Stimulated activated CD4-positive, alpha-beta T cell treated with anti-CD3 and anti-CD28 coated beads, Interleukin-12 subunit alpha, Interleukin-12 subunit beta, amount 100 ng/mL, for 48 hours (primary cell): ENCODE data around the gene TAS2R14.
A peak's percentile ranks its signal among the peaks of the same experiment; 100 is the strongest.

ENCODE experiments used
- DNase-seq, 3 donors: peaks; one replicate each; pipeline ENCODE4 v3.0.0-alpha.2; 2020; ENCODE audit warnings: low read depth in 2 of 3, low spot score in 1 of 3

The TAS2R14 gene

DNA sequence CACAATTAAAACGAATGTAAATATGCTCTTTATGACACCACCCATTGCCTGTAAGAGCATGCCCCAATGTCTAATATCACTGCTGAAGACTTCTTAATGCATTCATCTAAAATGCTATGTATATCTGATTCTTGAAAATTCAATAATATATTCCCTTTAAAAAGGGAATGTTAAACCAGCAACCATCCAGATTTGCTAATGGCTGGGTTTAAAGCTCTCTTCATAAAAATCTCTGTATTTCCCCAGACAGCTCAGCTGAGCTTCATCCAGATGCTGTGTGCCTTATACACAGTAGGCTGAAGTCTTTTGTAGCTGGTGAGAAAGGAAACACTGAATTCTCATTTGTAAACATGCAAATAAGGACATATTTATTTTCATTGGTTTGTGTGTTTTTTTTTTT is at the start of gene TAS2R14:
Gene TAS2R14, minus strand, starts transcription at position 101 of the 400 bp plus-strand sequence. Its CDS starts 56 bp downstream, at position 45.
- DNase-seq, result no peak

- DNase-seq, result no peak
These were observed 47.7 kb upstream of the TAS2R14 start, which contains the start of gene TAS2R50 for GRCh38 chr12:10986812-10987211. TAS2R50 (minus strand) TSS chr12:10986912; CDS start chr12:10986860, 52 bp downstream.

DNA sequence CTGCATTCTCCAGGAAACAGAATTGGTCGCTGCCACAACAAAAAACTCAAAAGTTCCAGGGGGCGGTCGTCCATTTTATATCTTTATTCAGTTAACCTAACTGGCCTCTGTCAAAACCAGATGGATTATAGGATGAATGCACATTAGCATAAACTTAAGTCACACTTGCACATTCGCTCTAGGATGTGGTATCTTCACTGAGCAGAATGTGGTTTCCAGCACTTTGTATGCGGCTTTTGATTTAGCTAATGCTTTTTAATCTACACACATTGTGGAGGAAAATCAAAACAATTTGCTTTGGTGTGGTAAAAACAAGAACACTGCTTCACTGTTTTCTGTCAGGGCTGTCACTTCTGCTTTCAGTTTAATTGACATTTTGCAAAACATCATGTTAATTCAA is 43.2 kb upstream of the TAS2R14 start:
- peak; percentile 5 to 17 (median 8) for DNase-seq

DNA sequence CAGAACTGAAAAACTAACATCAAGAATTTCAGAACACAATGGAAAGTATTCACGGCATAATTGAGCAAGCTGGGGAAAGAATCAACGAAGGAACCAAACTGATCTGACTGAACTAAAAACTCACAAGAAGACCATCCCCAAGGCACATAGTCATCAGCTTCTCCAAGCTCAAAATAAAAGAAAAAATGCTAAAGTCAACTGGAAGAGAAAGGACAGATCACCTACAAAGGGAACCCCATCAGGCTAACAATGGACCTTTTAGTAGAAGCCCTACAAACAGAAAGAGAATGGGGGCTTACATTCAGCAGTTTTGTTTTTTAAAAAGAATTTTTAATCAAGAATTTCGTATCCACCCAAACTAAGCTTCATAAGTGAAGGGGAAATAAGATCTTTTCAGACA is 35.9 kb upstream of the TAS2R14 start:
- DNase-seq, result no peak

GRCh38 chr12:10968765-10969456 is 29.8 kb upstream of the TAS2R14 start:
- DNase-seq, result no peak

GRCh38 chr12:10967409-10967808 is 28.3 kb upstream of the TAS2R14 start:
- no peak for DNase-seq

DNA sequence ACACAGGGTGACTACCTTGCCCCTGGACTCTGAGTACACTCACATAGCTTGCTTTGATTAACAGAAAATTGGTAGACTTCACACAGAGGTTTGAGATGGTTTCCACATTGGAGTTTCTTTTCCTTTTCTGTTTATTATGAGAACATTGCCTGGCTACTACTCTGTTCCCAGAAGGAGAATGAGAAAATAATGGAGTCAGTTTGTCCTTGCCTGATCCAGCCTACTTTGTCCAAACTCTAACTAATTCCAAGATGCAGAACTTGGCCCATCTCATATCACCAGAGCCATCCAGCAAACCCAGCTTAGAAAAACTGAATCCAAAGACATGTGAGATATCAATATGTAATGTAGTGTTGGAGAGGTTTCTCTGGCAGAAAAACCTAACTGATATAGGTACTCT is 27.3 kb upstream of the TAS2R14 start:
- no peak for DNase-seq

DNA sequence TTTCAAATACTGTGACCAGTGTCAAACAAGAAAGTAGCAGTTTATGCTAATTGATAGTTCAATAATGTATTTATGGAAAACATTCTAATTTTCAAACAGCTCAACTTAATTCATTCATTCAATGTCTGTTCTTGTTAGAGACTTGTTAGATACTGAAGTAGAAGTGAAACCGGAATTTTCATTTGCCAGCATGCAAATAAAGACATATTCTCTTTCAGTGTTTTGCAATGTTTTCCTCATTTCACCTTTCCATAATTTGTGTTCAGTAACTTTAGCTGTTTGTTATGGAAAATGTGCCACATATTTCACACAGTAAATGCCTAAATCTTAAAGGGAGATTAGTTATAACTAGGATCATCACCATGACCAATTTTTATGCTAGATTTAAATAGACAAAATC is 26.4 kb upstream of the TAS2R14 start:
- no peak for DNase-seq

DNA sequence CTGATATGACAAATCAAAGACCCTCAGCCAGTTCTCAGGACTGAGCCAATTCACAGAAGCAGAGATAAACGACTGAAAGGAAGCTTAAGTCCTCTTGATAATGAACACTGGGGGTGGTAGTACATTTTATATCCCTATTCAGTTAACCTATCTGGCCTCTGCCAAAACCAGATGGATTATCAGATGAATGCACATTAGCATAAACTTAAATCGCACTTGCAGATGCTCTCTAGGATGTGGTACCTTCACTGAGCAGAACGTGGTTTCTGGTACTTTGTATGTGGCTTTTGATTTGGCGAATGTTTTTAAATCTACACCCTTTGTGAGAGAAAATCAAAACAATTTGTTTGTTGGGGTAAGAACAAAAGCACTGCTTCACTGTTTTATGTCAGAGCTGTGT is 21.1 kb upstream of the TAS2R14 start:
- DNase-seq, result no peak

GRCh38 chr12:10959804-10960203 is 20.7 kb upstream of the TAS2R14 start:
- no peak for DNase-seq

DNA sequence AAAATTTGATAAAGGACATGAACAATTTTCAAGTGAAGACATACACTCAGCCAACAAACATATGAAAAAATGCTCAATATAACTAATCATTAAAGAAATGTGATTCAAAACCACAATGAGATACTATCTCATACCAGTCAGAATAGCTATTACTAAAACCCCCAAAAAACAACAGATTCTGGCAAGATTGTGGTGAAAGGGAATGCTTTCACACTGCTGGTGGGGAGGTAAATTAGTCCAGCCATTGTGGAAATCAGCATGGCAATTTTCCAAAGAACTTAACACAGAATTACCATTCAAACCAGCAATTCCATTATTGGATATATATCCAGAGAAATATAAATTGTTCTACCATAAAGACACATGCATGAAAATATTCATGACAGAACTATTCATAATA is 18.7 kb upstream of the TAS2R14 start:
- DNase-seq, result no peak

GRCh38 chr12:10956085-10956484 is 17.0 kb upstream of the TAS2R14 start:
- DNase-seq, result no peak

- DNase-seq, result no peak
These were observed 13.6 kb upstream of the TAS2R14 start for GRCh38 chr12:10952645-10953044.

- DNase-seq, result no peak
These were observed 4.1 kb upstream of the TAS2R14 start for GRCh38 chr12:10943167-10943566.

DNA sequence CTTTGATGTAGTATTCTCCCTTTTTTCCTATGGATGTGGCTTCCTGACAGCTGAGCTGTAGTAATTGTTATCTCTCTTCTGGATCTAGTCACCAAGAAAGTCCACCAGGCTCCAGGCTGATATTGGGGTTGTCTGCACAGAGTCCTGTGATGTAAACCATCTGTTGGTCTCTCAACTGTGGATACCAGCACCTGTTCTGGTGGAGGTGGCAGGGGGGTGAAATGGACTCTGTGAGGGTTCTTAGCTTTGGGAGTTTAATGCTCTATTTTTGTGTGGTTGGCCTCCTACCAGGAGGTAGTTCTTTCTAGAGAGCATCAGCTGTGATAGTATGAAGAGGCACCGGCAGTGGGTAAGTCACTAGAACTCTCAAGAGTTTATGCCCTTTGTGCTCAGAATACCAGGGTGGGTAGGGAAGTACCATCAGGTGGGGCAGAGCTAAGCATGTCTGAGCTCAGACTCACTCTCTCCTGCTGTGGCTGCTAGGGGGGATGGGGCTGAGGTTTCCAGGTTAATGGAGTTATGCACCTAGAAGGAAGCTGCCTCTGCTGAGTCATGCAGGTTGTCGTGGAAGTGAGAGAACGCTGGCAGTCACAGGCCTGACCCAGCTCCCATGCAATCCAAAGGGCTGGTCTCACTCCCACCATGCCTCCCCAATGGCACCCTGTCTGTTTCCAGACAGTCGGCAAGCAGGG is 3.0 kb upstream of the TAS2R14 start:
- no peak for DNase-seq

DNA sequence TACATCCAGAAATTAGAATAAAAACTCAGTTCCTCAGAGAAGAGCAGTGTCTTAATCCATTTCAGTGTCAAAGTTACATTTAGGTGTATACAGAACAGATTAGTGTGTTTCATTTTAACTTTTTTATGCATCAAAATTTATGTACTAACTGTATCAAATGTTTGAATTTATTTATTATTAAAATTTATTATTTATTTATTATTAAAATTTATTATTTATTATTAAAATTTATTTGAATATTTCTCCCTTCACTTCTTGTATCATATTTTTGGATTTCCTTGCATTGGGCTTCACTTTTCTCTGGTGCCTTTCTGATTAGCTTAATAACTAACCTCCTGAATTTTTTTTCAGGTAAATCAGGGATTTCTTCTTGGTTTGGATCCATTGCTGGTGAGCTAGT is 2.3 kb upstream of the TAS2R14 start:
- DNase-seq, result no peak

GRCh38 chr12:10940389-10940788 is 1.3 kb upstream of the TAS2R14 start:
- no peak for DNase-seq

DNA sequence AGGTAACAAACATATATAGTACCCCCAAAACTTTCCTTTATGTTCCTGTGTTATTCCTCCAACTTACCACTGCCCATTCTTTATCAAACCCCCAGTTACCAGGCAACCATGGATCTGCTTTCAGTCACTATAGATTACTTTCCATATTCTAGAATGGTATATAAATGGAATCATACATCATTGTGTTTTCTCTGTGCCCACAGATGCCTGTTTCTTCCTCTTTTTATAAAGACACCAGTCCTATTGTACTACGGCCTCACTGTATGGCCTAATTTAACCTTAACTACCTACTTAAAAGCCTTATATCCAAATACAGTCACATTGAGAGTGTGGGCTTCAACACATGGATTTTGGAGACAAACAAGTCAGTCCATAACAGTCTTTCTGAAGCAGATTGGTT is 2.6 kb downstream of the TAS2R14 start:
- DNase-seq, result no peak

DNA sequence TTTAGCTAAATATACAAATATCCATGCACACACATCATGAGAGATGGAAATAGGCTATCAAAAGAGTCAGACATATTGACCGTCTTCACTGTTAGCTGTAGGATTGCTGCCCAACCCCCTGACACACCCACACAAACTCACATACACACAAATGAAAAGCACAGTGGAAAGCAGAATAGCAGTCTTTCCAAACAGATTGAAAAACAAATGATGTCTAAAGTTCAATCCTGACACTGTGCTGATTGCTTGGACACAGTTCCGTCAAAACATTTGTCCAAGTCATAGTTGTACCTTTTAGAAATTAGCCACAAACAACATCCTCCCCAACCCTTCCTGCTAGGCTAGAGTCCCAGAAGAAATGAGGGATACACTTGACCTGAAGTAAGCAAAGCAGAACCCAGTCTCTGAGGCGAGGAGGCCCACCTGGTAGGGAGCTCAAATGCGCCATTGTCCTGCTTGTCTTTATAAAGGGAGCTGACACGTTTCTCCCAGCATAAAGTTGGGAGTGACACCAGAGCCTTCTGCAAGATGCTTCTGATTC is 10.2 kb downstream of the TAS2R14 start, which contains the start of gene PRH2:
Gene PRH2, plus strand, starts transcription at position 491 of the 541 bp plus-strand sequence. Its CDS starts 38 bp downstream, at position 529.
- no peak for DNase-seq

DNA sequence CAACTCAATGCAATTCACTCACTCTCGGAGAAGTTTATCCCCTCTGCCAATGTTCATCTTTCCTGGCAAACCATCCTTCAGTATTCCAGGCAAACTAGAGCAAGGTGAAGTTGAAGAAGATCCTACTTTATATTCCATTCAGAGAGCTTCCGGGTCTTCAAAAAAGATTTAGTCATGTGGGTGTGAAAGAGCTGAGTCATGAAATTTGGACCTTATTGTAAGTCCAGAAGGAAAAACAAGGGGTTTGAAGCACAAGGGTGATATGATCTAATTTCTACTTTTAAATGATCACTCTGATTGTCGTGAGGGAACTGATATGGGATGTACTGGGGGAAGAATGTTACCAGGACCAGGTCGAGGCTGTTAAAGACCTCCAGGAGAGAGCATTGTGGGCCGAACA is 12.8 kb downstream of the TAS2R14 start:
- no peak for DNase-seq

DNA sequence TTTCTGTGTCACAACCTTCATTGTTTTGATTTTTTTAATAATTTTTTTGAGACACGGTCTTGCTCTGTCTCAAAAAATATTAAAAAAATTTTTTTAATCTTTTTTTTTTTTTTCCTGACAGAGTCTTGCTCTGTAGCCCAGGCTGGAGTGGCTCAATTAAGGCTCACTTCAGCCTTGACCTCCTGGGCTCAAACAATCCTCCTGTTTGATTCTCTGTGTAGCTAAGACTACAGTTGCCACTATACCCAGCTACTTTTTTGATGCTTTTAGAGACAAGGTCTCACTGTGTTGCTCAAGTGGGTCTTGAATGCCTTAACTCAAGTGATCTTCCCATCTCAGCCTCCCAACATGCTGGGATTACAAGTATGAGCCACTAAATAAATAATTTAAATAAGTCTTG is 19.3 kb downstream of the TAS2R14 start:
- no peak for DNase-seq

GRCh38 chr12:10910380-10910779 is 28.7 kb downstream of the TAS2R14 start:
- no peak for DNase-seq
